Urinary bladder (tissue), 4 donors: ENCODE results near the gene ANKS1B. TPM values are rescaled to one million over a fixed set of nuclear protein-coding genes. Genes with fewer than 3 reads are reported as not detected.
"Not testable (repeated sequence)": the region's sequence is repeated elsewhere in the genome, so short reads cannot be mapped to it uniquely, and the experiment has no call there.

ENCODE experiments used
- DNase-seq: peaks from one replicate; pipeline ENCODE4 v3.0.0-alpha.2; 2015; ENCODE audit errors: extremely low spot score
- H3K27ac ChIP-seq: one replicate; pipeline ENCODE4 v1.5.1; 2013; ENCODE audit warnings: low read depth, mild to moderate bottlenecking, moderate library complexity
- H3K36me3 ChIP-seq: one replicate; pipeline ENCODE4 v1.6.1; 2013; ENCODE audit warnings: mild to moderate bottlenecking, moderate library complexity; ENCODE audit not compliant: insufficient read depth
- H3K4me1 ChIP-seq: one replicate; pipeline ENCODE4 v1.6.1; 2013; ENCODE audit warnings: mild to moderate bottlenecking, moderate library complexity; ENCODE audit not compliant: insufficient read depth
- H3K4me3 ChIP-seq: one replicate; pipeline ENCODE4 v1.5.1; 2013; ENCODE audit warnings: low read depth, low read length
- WGBS: extraction: QIAGEN DNeasy Blood & Tissue Kit; methylation state at CpG from one replicate; pipeline ENCODE4 v1.1.7; 2013; 5-methylcytosine and 5-hydroxymethylcytosine counted together
- polyA plus RNA-seq: library from polyadenylated mRNA; stranded (reverse); fragments of 200-250 nt; gene quantifications from one replicate; pipeline ENCODE4 v1.2.3, GENCODE V29; 2013
- total RNA-seq: library from RNA; depleted of rRNA; stranded (reverse); fragments of >200 nt; gene quantifications from one replicate; pipeline ENCODE4 v1.2.3, GENCODE V29; 2014
- donor health status: healthy with polysubstance abuse.
- donor health status: healthy.

Gene ANKS1B
- total and polyA plus RNA-seq, 2 donors, result 4.9 to 43.7 TPM

DNA sequence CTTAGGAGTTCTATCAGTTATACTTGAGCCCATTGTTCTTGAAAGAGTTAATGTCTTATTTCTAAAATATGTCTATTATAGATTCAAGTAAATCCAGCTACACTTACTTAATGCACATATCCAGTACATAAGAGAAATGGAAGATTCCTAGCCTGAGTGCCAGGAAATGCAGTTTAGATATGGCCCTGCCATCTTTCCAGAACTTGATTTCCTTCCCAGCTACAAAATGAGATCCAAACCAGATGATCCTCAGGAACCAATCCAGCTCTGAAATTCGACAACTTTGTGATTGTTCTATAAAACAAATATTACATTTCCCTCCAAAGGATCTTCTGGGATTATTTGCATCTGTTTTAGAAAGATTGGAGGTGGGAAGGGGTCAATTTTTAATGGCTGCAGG is 654.5 kb downstream of the ANKS1B start:
- H3K4me1 ChIP-seq, result no peaks in the 10 kb centered on the region
- no peaks in the 10 kb centered on the region for H3K36me3 ChIP-seq
- no peak overlapping the region for H3K27ac ChIP-seq
- no peak for DNase-seq
- no peak overlapping the region for H3K4me3 ChIP-seq
- 12% methylated on average over 1 of the region's 1 CpG for WGBS

- 93% methylated on average over 9 of the region's 9 CpGs for WGBS
Measured at GRCh38 chr12:99321210-99321609, 663.5 kb downstream of the ANKS1B start.

GRCh38 chr12:99311373-99311772 is 673.4 kb downstream of the ANKS1B start:
- WGBS, result 94% methylated on average over 1 of the region's 1 CpG
- Histone ChIP-seq H3K27ac (no peak overlapping the region), H3K4me3 (no peak overlapping the region), H3K4me1 (no peaks in the 10 kb centered on the region), H3K36me3 (no peaks in the 10 kb centered on the region)
- DNase-seq, result no peak

More at GRCh38 chr12:99321210-99321609, 663.5 kb downstream of the ANKS1B start:
- not testable (repeated sequence) for H3K36me3 ChIP-seq, H3K4me3 ChIP-seq, H3K4me1 ChIP-seq, H3K27ac ChIP-seq, DNase-seq

- Histone ChIP-seq H3K27ac (no peak overlapping the region), H3K4me3 (no peak overlapping the region), H3K4me1 (no peaks in the 10 kb centered on the region), H3K36me3 (no peaks in the 10 kb centered on the region)
- DNase-seq, result no peak
- 49% methylated on average over 2 of the region's 2 CpGs for WGBS
Measured at GRCh38 chr12:99309812-99310211, 674.9 kb downstream of the ANKS1B start.

DNA sequence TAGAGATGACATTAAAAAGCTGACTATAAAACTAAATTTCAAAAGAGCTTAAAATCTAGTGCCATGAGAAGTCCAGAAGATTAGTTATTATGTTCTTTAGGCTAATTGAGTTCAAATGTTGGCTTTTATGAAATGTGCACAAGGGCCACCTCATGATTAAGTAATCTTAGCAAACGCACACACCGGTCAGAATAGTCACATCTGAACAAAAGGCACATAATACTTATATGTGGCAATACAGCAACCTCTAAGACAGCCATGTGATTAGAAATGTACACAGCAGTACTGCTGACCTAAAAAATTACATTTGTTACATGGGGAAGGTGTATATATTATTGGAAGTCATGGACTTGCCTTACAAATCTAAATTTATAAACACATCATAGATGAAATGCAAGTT is 681.9 kb downstream of the ANKS1B start:
- 79% methylated on average over 2 of the region's 2 CpGs for WGBS
- no peak for DNase-seq
- H3K27ac ChIP-seq, result no peak overlapping the region

GRCh38 chr12:99287136-99287535 is 697.6 kb downstream of the ANKS1B start:
- 90% methylated on average over 1 of the region's 1 CpG for WGBS
- H3K4me1 ChIP-seq, result no peaks in the 10 kb centered on the region
- no peak overlapping the region for H3K4me3 ChIP-seq
- no peak overlapping the region for H3K27ac ChIP-seq
- H3K36me3 ChIP-seq, result no peaks in the 10 kb centered on the region
- DNase-seq, result no peak

More for the DNA sequence above, 681.9 kb downstream of the ANKS1B start:
- Histone ChIP-seq H3K4me1 (no peaks in the 10 kb centered on the region), H3K4me3 (no peak overlapping the region), H3K36me3 (no peaks in the 10 kb centered on the region)

DNA sequence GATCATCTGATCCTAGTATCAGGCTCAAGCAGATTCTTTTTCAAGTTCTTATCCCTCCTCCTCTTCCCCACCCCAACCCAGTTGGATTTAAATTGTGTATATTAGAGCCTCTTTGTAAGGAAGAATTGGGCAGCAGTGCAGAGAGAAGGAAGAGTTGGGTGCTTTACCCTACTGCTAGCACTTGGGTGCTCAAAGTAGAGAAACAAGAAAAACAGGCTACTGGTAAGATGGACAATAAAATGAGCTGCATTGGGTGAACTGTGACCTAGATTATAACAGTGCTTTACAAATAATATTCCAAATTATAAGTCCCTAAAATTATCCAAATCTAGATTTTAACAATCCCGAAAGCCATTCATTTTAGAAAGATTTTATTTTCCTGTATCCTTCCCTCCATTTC is 700.6 kb downstream of the ANKS1B start:
- no peak overlapping the region for H3K4me3 ChIP-seq
- 95% methylated on average over 1 of the region's 1 CpG for WGBS
- H3K4me1 ChIP-seq, result no peaks in the 10 kb centered on the region
- no peaks in the 10 kb centered on the region for H3K36me3 ChIP-seq
- H3K27ac ChIP-seq, result no peak overlapping the region
- no peak for DNase-seq

GRCh38 chr12:99282624-99283023 is 702.1 kb downstream of the ANKS1B start:
- Histone ChIP-seq H3K4me3 (no peak overlapping the region), H3K4me1 (no peaks in the 10 kb centered on the region), H3K27ac (no peak overlapping the region), H3K36me3 (no peaks in the 10 kb centered on the region)
- no peak for DNase-seq
- WGBS, result 70% methylated on average over 5 of the region's 5 CpGs

- Histone ChIP-seq H3K4me3 (no peak overlapping the region), H3K4me1 (no peaks in the 10 kb centered on the region), H3K27ac (no peak overlapping the region), H3K36me3 (no peaks in the 10 kb centered on the region)
- WGBS, result 98% methylated on average over 1 of the region's 1 CpG
- no peak for DNase-seq
Measured at GRCh38 chr12:99282086-99282485, 702.6 kb downstream of the ANKS1B start.

DNA sequence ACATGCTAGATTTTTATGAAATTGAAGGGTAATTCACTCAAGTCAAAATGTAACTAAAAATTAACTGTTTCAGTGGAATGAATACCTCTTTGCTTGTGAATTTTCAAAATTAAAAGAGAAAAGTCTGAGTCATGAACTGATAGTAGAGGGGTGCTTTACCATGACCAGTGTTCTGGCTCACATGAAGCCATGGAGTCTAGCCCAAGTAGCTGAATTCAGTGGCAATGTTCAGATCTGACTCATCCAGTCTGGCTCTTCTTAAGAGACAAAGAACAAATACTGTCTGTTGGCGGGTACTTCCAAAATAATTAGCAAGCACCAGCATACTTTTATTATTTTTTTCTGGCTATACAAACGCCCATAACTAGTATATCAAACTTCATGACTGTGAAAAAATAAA is 703.5 kb downstream of the ANKS1B start:
- no peaks in the 10 kb centered on the region for H3K4me1 ChIP-seq
- no peak for DNase-seq
- H3K27ac ChIP-seq, result no peak overlapping the region
- 65% methylated on average over 2 of the region's 2 CpGs for whole genome bisulfite sequencing
- no peak overlapping the region for H3K4me3 ChIP-seq
- no peaks in the 10 kb centered on the region for H3K36me3 ChIP-seq

DNA sequence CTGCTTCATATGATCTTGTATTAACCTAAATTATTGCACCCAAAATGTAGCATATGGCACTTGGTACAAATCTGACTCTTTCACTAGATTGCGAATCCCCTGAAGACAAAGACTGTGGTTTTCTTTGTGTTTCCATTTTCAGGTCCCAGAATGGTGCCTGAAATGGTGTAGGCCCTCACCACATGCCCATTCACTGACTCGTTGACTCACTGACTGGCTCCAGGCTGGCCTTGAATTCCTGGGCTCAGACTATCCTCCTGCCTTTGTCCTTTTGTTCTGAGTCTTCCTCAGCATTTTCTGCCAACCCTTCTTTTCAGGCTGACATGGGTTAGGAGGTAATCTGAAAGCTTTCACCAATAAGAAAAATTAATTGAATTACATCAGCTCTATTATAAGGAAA is 705.8 kb downstream of the ANKS1B start:
- WGBS, result 82% methylated on average over 2 of the region's 2 CpGs
- Histone ChIP-seq H3K27ac (no peak overlapping the region), H3K36me3 (no peaks in the 10 kb centered on the region), H3K4me3 (no peak overlapping the region), H3K4me1 (no peaks in the 10 kb centered on the region)
- DNase-seq, result no peak

- no peaks in the 10 kb centered on the region for H3K4me1 ChIP-seq
- DNase-seq, result no peak
- H3K4me3 ChIP-seq, result no peak overlapping the region
- no peak overlapping the region for H3K27ac ChIP-seq
- WGBS, result 88% methylated on average over 5 of the region's 5 CpGs
- no peaks in the 10 kb centered on the region for H3K36me3 ChIP-seq
Measured at GRCh38 chr12:99277591-99278379, 707.0 kb downstream of the ANKS1B start.

DNA sequence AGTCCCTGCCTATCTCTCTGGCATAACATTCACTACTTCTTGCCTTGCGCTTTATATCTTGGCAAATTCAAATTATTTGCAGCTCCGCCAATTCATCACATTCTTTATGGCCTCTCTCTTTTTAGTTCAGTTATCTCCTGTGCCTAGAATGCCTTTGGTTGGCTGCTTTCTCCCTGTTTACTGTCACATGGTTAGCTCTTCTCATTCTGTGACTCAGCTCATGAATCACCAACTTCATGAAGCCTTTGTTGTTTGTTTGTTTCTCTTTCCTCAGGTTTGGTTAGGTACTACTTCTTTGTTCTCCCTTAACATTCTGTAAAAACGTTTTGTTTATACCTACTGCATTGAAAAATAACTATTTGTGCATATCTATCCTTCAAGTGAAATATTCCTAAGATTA is 713.7 kb downstream of the ANKS1B start:
- Histone ChIP-seq H3K4me1 (no peaks in the 10 kb centered on the region), H3K36me3 (no peaks in the 10 kb centered on the region), H3K4me3 (no peak overlapping the region), H3K27ac (no peak overlapping the region)
- DNase-seq, result no peak
- WGBS, result 68% methylated on average over 3 of the region's 3 CpGs

DNA sequence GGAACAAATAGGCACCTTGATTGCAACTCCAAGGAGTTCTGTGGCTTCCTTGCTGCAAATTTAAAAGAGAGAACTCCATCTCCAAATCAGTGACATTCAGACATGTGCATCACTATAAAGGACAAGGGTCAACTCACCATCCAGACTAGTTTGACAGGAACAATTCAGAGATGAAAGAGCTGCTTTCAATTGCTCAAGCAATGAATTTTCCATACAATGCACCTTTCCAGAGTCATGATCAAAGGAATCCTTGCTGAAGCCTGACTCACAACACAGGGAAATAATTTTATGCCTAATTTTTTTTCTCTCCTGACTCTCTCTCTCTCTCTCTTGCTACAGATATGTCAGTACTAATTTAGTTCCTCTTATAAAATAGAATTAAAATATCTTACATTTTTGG is 717.7 kb downstream of the ANKS1B start:
- DNase-seq, result no peak
- Histone ChIP-seq H3K36me3 (no peaks in the 10 kb centered on the region), H3K4me1 (no peaks in the 10 kb centered on the region), H3K4me3 (no peak overlapping the region), H3K27ac (no peak overlapping the region)

DNA sequence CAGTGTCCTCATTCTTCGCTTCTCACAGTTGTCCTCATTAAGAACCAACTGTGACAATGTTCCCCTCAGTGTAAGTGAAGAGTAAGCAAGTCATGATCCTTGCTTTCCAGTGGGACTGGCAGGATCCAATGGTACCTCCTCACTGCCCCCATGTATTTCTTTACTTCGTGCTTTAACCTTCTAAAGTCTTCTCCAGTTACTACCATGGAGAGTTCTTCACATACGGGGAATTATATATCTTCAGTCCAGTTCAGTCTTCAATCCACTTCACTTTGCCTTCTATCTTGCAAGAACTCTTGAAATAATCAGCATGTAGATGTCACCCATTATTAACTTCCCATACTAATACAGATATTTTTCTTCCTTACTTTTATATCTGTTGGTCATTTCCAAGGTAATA is 719.1 kb downstream of the ANKS1B start:
- H3K4me1 ChIP-seq, result no peaks in the 10 kb centered on the region
- H3K27ac ChIP-seq, result no peak overlapping the region
- no peak overlapping the region for H3K4me3 ChIP-seq
- 89% methylated on average over 3 of the region's 3 CpGs for WGBS
- DNase-seq, result no peak
- H3K36me3 ChIP-seq, result no peaks in the 10 kb centered on the region
